GM21528 (cell line): Measurements from ENCODE around the gene CEP41.

Experiments used
- ATAC-seq: cut with Tn5 transposase; IDR thresholded peaks from one replicate; pipeline ENCODE4 v1.9.1; 2021; ENCODE audit warnings: mild to moderate bottlenecking, moderate library complexity; ENCODE audit not compliant: unreplicated experiment, low FRiP score

Gene CEP41

GRCh38 chr7:130421684-130422083 is 19.1 kb downstream of the CEP41 start:
- ATAC-seq = no peak

GRCh38 chr7:130420943-130421578 is 19.8 kb downstream of the CEP41 start:
- no peak for ATAC-seq

GRCh38 chr7:130419658-130420057 is 21.2 kb downstream of the CEP41 start:
- no peak for ATAC-seq

GRCh38 chr7:130418306-130418705 is 22.5 kb downstream of the CEP41 start:
- ATAC-seq = no peak

GRCh38 chr7:130417213-130417612 is 23.6 kb downstream of the CEP41 start:
- no peak for ATAC-seq

- no peak for ATAC-seq
These were observed 25.8 kb downstream of the CEP41 start for GRCh38 chr7:130415006-130415405.

- ATAC-seq = no peak
These were observed 27.6 kb downstream of the CEP41 start for GRCh38 chr7:130413201-130413600.

GRCh38 chr7:130410868-130411541 is 29.8 kb downstream of the CEP41 start:
- no peak for ATAC-seq

GRCh38 chr7:130409712-130410072 is 31.1 kb downstream of the CEP41 start:
- no peak for ATAC-seq

- ATAC-seq = no peak
These were observed 31.6 kb downstream of the CEP41 start for GRCh38 chr7:130409067-130409711.

GRCh38 chr7:130405003-130405402 is 35.8 kb downstream of the CEP41 start:
- no peak for ATAC-seq

- no peak for ATAC-seq
These were observed 39.2 kb downstream of the CEP41 start for GRCh38 chr7:130401578-130401977.

GRCh38 chr7:130401101-130401500 is 39.7 kb downstream of the CEP41 start:
- no peak for ATAC-seq

GRCh38 chr7:130400120-130400572 is 40.7 kb downstream of the CEP41 start:
- ATAC-seq = no peak

- no peak for ATAC-seq
These were observed 42.2 kb downstream of the CEP41 start for GRCh38 chr7:130398526-130399090.

GRCh38 chr7:130397758-130398073 is 43.1 kb downstream of the CEP41 start:
- ATAC-seq = no peak

GRCh38 chr7:130397051-130397757 is 43.6 kb downstream of the CEP41 start:
- ATAC-seq = no peak

- no peak for ATAC-seq
These were observed 44.7 kb downstream of the CEP41 start for GRCh38 chr7:130396109-130396508.

GRCh38 chr7:130395421-130395820 is 45.4 kb downstream of the CEP41 start:
- no peak for ATAC-seq

GRCh38 chr7:130394421-130395195 is 46.2 kb downstream of the CEP41 start:
- ATAC-seq = no peak
